ENCODE measurements around the gene C19orf33.

Gene C19orf33

DNA sequence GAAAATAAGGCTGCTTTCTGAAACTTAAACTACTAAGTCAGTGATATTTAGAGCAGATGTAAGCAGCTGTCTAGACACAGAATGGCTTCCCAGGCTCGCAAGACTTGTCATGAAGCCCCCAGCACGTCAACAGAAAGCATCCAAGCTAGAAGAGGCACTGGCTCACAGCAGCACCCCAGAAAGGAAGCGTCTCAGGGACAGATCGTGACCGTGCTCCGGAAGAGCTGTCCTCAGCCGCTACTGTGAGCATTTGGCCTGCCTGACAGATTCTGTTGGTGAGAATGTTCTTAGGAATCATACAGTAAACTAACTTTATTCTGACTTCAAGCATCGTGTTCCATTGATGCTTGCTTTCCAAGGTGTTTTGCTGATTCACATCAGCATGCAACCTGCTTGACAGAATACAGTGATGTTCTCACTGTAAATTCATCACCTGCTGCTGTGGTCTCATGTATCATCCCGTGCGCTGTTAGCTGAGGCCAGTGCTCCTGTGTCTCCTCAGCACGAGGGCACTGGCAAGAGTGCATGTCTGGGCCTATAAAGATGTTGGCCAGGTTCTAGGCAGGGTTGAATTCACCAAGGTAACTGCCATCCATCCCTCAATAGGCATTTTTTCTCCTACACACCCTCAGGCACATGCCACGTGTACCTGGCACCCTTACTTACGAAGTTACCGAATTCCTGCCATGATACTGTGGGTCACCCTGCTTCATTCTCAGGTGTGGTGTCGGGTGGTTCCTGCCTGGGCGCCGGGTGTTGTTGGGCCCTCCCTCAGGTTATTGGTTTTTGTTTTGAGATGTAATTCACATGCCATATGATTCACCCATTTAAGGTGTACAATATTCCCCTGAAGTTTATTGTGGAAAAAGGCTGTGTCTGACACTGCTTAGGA lies 23.8 kb upstream of the C19orf33 start:
- no peak for DNase-seq

DNA sequence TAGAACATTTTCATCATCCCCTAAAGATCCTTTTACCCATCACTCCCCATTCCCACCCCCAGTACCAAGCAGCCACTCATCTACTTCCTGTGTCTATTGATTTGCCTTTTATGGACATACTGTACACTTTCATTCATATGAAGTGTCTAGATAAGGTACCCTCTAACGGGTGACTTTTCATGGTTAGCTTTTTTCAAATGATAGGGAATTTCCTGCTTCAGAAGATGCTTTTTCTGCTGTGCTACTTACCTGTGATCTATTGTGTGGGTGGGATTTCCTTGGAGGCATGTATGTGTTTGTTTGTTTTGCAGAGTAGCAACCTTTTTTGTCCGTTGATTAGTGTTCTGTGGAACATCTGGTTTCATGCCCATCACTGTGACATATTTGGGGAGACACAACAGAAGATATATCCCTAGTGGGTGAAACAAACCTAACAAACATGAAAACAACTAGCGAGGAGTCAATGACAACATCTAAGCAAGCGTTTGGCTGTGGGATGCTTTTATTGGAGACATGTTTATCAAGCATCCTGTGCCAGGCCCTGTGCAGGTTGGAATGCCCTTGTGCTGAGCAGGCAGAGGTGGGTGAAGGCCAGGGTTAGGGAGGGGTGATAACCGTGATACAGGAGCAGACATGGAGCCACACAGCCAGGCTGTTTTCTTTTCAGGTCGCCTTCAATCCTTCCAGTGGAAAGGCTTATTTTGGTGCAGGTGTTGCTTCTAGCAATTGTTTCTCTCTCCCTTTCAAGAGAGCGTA lies 22.1 kb upstream of the C19orf33 start:
- DNase-seq, result no peak

DNA sequence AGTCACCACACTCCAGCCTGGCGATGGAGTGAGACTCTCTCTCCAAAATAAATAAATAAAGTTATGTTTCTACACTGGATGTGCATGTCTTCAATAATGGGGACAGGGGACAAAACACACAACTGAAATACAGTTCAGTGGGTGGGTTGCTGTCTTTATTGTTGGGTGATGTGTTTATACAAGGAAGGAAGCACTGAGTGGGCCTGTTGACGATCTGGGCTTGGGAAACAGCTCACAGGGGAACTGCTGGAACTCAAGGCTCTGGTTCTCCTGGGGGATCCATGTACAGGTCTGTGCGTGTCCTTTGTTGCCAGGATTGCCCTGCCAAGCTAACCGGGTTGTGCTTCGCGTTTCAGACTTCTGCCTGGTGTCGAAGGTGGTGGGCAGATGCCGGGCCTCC lies 20.8 kb upstream of the C19orf33 start:
- no peak for DNase-seq

DNA sequence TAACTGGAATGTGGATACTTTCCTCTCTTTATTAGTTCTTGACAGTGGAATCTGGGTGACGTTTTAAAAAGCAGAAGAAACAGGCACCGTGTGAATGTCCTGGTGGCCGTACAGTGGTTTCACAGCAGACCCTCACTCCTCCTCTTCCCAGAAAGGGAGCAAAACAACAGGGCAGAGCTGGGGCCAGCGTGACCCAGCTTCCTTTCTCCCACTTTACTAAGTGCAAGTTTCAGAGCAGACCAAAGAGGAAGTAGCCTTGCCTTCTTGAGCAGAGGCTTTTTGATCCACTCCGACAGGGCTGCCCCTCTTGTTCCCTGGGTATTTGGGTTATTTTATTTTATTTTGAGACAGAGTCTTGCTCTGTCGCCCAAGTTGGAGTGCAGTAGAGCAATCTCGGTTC lies 19.6 kb upstream of the C19orf33 start:
- no peak for DNase-seq

DNA sequence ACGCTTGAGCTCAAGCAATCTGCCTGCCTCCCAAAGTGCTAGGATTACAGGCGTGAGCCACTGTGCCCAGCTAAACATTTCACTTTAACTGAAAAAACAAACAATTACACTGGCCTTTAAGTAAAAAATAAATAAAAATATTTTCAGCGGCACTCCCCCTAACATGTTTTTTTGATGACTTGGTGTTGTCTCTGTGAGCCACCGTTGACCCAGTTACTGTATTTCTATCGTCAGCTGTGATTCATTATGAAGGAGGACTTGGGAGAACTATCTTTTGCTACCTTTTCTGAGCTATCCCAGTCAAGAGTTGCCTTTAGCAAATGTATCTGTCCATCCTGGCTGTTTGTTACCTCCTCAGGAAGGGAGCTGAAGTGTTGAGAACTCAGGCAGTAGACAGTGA lies 18.5 kb upstream of the C19orf33 start:
- DNase-seq, result no peak

DNA sequence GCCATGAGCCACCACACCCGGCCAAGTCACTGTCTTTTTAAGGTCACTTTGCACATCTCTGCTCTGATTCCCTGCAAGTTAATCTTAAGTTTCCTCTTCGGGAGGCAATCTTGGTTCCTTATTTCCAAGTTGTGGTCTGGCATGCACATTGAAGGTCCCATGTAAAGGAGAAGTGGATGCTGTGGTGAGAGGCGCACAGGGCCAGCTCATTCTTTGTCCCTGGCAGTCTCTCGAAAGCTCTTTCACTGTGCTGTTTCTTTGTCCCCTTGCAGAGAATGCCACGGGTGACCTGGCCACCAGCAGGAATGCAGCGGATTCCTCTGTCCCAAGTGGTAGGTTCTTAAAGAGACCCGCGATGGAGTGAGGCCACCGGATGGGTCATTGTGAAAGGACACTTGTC lies 16.4 kb upstream of the C19orf33 start:
- no peak for DNase-seq

DNA sequence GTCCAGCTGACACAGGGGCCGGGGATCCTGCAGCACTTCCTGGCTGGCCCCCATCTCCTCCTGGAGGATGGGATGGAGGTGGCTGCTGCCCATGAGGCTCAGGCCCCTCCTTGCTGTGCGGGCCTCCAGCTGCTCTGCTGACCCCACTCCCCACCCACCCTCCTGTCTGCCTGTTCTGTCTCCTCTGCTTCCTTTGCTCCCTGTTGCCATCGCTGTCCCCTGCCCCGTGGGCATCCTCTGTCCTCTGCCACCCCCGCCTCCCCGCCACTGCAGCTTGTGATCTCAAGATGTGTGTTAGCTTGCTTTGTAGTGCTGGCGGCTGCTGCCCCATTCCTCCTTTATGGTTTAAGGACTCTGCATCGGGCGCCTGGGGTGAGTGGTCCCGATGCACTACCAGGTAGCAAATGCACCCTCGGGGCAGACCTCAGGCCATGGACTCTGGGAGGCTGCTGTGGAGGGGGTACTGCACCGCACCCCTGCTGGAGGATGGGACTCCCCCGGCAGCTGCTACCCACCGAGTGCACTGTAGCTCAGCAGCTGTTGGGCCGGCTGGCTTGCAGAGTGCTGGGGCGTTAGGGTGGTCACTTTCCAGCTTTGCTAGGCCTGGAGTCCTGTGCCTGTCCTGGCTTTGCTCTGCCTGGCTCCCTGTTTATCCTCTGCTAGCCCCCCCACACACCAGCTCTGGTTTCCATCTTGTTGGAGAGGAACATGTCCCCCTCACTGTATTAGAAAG lies 15.8 kb upstream of the C19orf33 start:
- no peak for DNase-seq

DNA sequence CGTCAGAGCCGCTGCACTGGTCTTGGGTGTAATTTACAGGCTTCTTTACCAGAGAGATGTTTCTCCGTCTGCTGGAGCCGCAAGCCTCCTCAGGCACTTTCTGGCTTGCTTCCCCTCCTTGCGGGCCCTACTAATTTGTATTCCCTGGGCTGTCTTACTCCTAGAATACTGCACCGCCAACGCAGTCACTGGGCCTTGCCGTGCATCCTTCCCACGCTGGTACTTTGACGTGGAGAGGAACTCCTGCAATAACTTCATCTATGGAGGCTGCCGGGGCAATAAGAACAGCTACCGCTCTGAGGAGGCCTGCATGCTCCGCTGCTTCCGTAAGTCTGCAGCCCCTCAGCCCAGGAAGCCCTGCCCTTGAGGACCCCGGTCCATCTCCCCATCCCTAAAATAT lies 14.1 kb upstream of the C19orf33 start:
- DNase-seq, result no peak

DNA sequence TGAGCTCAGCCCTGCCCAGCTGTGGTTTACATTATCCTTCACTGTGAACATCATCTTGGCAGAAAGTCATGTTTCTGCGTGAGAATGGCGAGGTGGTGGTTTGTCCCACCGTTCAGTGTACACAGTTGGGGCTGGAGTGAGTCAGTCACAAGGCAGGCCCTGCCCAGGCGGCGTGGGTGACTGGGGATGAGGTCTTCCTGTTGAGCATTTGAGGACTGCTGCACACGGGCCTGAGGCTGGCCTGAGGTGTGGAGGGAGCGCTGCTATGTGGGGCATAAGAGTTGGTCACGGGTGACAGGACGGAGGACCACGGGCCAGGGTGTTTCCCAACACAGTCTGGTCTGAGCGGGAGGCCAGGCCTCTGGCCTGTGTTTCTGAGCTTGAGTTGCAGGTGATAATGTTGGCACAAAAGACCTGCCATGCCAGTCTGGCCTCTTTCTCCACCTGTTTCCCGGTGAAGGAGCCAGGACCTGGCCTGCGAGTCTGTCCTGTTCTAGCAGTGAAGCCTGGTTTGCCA lies 13.4 kb upstream of the C19orf33 start:
- DNase-seq, result no peak

DNA sequence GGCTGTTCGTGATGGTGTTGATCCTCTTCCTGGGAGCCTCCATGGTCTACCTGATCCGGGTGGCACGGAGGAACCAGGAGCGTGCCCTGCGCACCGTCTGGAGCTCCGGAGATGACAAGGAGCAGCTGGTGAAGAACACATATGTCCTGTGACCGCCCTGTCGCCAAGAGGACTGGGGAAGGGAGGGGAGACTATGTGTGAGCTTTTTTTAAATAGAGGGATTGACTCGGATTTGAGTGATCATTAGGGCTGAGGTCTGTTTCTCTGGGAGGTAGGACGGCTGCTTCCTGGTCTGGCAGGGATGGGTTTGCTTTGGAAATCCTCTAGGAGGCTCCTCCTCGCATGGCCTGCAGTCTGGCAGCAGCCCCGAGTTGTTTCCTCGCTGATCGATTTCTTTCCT lies 12.2 kb upstream of the C19orf33 start:
- no peak for DNase-seq

DNA sequence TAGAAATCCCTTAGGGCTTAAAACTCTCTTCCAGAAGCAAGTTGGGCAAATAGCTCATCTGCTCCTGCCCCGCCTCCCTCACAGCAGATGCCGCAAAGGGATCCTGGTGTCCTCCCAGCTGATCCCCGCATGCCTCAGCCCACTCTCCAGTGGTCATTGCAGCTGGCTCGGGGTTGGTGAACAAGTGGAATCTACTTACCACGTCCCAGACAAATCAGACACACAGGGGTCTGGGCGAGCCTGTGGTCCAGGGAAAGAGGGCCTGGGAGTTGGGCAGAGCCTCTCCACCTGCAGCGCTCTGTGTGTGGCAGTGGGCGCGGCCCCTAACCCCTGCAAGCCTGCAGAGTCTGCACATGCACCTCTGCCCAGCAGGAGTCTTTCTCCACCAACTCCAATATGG lies 10.8 kb upstream of the C19orf33 start:
- no peak for DNase-seq

DNA sequence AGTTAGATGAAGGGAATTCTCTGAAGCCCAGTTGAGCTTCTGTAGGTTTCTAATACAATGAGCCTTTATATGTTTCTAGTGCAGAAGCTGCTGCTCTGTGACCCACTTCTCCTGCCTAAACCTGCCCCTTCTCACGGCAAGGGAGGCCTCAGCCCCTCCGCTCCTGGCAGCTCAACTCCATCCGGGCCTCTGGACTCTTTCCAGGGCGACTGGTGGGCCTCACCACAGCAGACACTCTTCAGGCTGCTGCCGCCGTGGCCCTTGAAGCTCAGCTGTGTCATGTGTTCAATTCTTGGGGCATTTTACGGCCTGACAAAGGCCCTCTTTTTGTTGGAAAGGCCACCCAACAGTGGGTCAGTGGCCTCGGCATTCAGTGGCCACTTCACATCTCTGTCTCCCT lies 10.0 kb upstream of the C19orf33 start:
- DNase-seq, result no peak

DNA sequence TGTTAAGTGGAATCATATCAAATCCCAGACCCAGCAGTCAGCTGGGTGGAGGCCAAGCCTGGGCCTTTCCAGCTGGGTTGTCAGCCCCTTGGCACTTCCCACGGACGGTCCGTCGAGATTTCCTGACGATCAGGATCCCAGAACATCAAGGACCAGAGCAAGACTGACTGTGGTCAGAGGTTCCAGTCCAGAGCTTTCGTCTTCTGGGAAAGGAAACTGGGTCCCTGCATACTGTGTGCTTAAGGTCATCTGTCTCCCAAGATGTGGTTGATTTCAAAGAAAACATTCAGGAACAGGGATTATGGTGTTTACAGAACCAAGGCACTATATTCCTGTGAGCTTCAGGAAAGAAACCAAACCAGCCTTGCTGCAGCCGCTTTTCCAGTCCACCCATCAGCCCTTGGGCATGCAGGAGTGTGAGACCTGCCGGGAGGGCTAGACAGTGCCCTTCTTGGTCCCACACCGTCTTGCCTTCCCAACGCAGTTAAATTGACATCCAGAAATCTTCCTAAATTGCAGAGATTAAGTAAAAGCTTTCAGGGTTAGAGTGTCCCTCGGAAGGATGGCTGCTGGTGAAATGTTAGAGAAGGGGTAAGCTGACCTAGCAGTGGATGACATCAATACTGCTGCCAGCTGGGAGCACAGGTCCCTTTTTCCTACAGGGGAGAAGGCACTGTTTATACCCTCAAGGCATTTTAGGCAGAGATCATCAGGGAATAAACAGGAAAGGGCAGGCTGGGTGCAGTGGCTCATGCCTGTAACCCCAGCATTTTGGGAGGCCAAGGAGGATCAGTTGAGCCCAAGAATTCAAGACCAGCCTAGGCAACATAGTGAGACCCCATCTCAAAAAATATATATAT lies 5.0 kb upstream of the C19orf33 start:
- DNase-seq, result no peak

DNA sequence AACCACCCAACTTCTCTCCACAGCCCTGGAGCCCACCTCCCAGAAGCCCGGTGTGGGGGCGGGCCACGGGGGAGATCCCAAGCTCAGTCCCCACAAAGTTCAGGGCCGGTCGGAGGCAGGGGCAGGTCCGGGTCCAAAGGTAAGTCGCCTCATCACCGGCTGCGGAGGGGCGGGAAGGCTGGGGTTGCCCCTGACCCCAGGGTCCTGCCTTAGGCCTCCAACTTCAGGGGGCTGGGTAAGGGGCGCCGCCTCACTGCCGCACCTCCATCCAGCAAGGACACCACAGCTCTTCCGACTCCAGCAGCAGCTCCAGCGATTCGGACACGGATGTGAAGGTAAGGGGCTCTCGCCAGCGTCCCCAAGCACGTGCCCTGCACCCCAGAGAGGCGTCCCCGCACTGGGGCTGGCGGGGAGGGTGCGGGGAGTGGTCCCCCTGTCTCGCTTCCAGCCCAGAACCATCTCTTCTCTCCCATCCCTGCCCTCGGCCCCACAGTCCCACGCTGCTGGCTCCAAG lies 358 bp downstream of the C19orf33 start:
- DNase-seq, result no peak

DNA sequence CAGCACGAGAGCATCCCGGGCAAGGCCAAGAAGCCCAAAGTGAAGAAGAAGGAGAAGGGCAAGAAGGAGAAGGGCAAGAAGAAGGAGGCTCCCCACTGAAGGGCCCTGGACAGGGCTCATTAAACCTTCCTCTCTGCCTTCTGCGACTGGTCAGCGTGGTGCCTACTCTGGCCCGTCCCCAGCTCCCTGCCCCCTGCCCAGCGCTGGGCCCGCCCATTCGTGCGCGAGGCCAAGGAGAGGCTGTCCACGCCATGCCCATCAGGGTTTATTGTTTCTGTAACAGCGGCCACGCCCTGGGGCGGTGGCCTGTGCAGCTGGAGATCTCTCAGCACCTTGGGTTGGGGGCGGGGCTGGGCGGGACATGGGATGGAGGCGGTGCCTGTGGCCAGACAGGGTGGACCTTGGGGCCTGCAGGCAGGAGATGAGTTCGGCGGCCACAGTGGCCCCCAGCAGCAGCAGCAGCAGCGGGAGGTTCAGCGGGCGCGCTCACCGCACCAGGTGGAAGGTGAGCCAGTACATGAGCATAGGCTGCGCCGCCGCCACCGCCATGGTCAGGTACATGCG lies 897 bp downstream of the C19orf33 start:
- DNase-seq, result no peak

DNA sequence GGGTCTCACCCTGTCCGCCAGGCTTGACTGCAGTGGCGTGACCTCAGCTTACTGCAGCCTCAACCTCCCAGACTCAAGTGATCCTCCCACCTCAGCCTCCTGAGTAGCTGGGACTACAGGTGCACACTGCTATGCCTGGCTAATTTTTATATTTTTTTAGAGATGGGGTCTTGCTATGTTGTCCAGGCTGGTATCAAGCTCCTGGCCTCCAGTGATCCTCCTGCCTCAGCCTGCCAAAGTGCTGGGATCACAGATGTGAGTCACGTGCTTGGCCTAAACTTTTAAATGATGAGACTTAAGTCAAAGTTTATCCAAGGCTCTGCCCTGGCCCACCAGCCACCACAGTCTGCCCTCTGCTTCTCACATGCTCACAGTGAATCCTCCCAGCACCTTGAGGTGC lies 2.2 kb downstream of the C19orf33 start:
- DNase-seq, result no peak

DNA sequence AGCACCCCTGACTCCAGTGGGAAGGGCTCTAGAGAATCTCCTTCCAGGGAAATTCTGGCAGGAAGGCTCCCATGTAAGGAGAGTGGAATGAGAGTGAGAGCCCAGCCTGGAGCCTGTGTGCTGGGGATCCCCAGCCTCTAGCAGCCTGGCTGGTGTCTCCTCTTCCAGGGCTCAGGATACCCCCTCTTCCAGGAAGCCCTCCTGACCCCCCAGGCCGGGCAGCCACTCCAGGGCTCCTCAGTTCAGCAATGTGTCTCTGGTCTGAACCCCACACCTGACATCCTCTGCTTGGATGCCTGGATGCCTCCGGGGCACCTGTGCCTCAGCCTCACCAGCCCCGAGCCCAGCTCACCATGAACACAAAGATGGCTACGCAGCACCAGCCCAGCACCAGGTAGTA lies 3.0 kb downstream of the C19orf33 start:
- DNase-seq, result no peak

DNA sequence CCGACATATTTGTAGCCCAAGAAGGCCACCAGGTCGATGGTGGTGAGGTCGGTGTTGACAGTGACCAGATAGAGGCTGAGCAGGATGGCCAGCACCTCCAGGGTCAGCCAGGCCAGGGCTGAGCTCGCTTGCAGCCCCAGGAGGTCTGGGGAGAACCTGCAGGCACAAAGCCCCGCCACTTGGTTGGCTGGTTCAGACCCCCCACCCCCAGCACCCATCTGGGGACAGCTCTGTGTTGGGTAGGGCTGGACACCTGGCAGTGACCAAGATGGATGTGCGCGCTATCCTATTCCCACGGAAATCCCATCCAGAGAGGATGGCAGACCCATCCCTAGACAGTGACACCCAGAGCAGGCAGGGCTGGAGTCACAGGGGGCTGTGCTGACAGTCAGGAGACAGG lies 3.5 kb downstream of the C19orf33 start:
- no peak for DNase-seq

DNA sequence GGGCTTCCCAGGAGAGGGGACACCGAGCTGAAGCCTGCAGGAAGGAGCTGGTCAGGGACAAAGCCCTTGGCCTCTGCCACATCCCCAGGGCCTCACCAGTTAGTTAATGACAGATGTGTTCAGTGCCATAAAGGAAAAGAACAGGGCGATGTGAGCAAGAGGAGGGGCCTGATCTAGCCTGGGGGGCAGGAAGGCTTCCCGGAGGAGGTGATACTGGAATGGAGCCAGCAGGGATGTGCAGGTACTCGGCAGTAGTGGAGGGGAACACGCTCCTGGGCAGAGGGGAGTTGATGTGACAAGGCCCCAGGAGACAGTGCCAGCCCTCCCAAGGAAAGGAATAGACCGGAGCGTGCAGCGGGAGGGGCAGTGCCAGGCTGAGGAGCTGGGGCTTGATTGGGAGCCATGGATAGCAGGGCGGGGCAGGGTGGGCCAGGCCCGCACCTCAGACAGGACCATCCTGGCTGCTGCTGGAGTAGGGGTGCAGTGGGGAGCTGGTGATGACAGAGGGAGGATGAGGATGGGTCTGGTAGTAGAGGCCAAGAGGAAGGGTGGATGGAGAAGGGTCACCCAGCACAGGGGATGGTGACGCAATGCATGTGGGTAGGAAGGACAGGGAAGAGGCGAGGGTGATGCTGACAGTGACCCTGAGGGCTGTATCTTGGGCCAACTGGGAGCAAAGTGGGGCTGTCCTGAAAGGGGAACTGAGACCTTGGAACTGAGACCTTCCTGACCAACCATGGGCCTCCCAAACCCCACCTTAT lies 4.1 kb downstream of the C19orf33 start:
- DNase-seq, result no peak

DNA sequence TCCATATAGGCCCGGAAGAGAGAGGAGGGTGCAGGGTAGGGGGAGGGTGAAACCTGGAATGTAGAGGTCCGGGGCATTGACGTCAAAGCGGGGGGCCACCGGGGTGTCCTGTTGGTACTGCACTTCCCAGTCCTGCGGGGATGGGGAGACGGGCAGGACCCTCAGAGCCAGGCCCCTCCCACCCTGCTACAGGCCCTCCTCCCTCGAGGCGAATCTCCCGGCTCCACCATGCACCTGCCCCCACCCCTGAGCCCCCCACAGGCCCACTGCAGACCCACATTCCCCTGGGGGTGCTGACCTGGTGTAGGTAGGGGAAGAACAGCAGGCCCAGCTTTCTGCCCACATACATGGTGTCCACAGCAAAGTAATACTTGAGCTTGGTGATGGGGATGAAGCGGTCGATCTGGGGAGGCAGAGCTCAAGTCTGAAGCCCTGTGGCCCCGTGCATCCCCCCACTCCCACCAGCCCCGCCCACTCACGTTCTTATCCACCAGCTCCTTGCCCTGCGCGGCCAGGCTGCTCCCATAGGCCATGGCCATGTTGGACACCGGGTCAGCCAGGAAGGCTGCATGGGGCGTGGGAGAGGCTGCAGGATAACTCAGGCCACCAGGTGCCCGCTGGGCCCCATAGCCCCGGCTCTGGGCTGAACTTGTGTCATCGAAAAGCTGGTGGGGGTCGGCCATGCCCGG lies 5.0 kb downstream of the C19orf33 start:
- DNase-seq, result no peak
